ENCODE data around the gene EPHA6.

The EPHA6 gene

DNA sequence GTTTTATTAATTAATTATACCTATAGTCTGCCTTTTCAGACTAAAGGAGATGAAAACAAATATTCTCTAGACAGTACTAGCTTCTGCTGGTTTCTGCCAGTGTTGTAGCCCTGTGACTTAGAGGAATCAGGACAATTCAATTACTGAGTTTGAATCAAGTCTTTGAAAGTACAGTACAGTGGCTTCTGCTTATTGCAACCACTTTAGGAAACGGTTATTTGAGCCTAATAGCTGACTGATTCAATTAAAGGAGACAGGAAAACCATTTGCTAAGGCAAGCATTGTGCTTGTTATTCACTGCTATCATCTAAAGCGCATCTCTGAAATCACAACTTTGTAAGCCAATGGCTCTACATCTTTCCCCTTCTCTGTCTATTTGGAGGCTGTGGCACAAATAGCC is 860.1 kb downstream of the EPHA6 start:
- H3K4me3 ChIP-seq (ENCODE audit: control insufficient read depth, low read depth, low read length), result no peak overlapping the region
- DNase-seq (ENCODE audit: low read depth), result no peak
- TF ChIP-seq, protein P1, sequence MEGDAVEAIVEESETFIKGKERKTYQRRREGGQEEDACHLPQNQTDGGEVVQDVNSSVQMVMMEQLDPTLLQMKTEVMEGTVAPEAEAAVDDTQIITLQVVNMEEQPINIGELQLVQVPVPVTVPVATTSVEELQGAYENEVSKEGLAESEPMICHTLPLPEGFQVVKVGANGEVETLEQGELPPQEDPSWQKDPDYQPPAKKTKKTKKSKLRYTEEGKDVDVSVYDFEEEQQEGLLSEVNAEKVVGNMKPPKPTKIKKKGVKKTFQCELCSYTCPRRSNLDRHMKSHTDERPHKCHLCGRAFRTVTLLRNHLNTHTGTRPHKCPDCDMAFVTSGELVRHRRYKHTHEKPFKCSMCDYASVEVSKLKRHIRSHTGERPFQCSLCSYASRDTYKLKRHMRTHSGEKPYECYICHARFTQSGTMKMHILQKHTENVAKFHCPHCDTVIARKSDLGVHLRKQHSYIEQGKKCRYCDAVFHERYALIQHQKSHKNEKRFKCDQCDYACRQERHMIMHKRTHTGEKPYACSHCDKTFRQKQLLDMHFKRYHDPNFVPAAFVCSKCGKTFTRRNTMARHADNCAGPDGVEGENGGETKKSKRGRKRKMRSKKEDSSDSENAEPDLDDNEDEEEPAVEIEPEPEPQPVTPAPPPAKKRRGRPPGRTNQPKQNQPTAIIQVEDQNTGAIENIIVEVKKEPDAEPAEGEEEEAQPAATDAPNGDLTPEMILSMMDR (conservative IDR thresholded peaks at IDR 0.05; ENCODE audit: control insufficient read depth, insufficient read depth, low read depth, low read length), result no peak

DNA sequence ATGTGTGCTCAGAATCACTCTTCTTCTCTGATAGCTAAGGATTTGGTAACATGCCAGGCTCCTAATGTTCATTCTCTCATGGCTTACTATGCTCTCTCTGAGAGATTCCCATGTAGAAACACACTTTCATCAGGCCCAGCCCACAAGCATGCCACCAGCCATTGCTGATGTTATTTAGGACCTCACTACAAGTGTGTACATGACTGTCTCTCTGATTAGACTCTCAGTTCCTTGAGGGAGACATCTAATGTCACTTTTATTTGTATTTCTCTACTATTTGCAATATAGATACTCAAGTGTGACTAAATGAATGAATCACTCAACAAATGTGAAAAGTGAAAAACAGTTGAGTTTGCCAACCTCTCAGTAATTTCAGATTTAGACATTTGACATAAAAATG is 865.8 kb downstream of the EPHA6 start:
- DNase-seq (ENCODE audit: low read depth), result no peak
- H3K4me3 ChIP-seq (ENCODE audit: control insufficient read depth, low read depth, low read length), result no peak overlapping the region
- TF ChIP-seq, protein P1 (conservative IDR thresholded peaks at IDR 0.05; ENCODE audit: control insufficient read depth, insufficient read depth, low read depth, low read length), result no peak

DNA sequence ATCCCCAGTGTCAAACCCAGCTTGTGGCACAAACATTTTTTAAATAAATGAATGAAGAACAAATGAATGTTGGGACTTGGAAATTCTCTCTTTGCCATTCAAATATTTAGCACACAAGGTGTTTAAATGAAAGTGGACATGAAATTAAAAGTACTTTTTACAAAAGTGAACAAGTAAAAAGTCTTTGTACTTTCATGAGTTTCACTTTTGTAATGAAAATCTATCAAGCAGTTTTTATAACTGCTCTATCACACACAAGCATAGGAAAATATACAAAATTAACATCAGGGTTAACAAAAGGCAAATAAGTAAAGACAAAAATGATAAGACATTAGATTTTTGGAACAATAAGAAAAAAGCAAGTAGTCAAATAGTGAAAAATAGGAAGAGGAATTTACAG is 866.3 kb downstream of the EPHA6 start:
- TF ChIP-seq, protein P1 (conservative IDR thresholded peaks at IDR 0.05; ENCODE audit: control insufficient read depth, insufficient read depth, low read depth, low read length), result no peak
- no peak overlapping the region for H3K4me3 ChIP-seq (ENCODE audit: control insufficient read depth, low read depth, low read length)
- no peak for DNase-seq (ENCODE audit: low read depth)

DNA sequence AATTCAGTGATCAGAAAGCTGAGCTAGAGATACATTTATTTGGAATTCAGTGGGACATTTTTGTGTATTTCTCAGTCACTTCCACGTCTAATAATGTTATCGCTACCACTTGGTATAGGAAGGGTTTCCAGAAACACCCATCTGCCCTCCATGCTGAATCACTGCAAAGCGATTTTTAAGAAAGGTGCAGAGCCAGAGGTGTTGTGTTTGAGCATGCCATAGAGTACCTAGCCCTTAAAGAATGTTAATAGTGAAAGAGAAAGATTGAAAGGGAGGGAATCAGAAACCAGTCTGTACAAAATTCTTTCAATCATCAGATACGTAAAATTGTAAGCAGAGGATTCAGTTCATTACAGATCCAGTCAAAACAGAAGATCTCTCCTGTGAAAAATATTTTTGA is 870.1 kb downstream of the EPHA6 start:
- DNase-seq (ENCODE audit: low read depth), result no peak
- H3K4me3 ChIP-seq (ENCODE audit: control insufficient read depth, low read depth, low read length), result no peak overlapping the region
- TF ChIP-seq, protein P1 (conservative IDR thresholded peaks at IDR 0.05; ENCODE audit: control insufficient read depth, insufficient read depth, low read depth, low read length), result no peak

DNA sequence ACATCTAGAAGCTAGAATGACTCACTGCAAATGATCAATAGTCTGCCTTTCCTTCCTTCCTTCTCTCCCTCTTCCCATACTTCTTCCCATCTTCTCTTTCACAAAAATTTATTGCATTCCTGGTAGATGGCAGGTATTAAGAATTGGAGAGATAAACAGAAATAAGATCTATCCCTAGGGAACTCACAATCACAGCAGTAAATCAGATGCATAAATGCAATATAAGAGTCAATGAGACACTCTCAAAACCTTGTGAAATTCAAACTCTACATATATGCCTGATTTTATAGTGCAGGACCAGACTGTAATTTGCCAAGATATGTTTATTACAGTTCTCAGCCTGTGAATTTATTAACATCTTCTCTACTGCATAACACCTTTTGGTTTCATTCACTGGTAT is 871.9 kb downstream of the EPHA6 start:
- TF ChIP-seq, protein P1 (conservative IDR thresholded peaks at IDR 0.05; ENCODE audit: control insufficient read depth, insufficient read depth, low read depth, low read length), result no peak
- H3K4me3 ChIP-seq (ENCODE audit: control insufficient read depth, low read depth, low read length), result no peak overlapping the region
- DNase-seq (ENCODE audit: low read depth), result no peak

DNA sequence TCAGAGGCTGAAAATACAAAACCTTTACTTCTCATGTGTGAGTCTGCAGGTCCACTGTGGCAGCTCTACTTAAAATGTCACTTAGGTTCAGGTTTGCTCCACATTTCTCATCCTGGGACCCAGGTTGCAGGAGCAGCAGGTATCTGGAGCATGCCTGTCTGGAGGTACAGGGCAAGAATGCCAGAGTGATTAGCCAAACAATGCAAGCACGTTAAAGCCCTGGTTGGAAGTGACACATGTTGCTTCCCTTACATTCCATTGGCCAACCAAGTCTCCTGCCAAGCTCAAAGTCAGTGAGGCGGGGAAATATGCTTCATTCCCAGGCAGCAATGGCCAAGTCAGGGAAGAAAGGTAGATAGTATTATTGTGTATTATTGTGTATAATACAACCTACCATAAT is 873.3 kb downstream of the EPHA6 start:
- H3K4me3 ChIP-seq (ENCODE audit: control insufficient read depth, low read depth, low read length), result no peak overlapping the region
- TF ChIP-seq, protein P1 (conservative IDR thresholded peaks at IDR 0.05; ENCODE audit: control insufficient read depth, insufficient read depth, low read depth, low read length), result no peak
- DNase-seq (ENCODE audit: low read depth), result no peak

DNA sequence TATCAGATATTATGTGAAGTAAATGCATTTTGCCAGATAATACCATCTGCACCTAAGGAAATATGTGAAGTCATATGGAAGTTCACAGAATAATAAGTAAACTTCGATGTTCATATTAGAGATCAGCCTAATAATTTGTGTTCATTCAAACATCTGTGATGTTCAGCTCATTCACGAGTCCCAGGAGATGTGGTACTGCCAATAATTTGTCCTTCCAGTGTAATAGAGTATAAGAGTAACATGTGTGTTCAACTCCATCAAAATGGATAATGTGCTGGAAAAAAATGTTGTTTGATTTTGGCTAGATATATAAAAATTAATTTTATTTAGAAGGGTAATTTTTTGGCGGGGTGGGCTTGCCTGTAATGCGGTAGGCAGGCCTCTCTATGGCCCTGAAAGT is 874.7 kb downstream of the EPHA6 start:
- H3K4me3 ChIP-seq (ENCODE audit: control insufficient read depth, low read depth, low read length), result no peak overlapping the region
- no peak for DNase-seq (ENCODE audit: low read depth)
- TF ChIP-seq, protein P1 (conservative IDR thresholded peaks at IDR 0.05; ENCODE audit: control insufficient read depth, insufficient read depth, low read depth, low read length), result no peak

All from fibroblast of mammary gland (primary cell).